Activated CD4-positive, alpha-beta memory T cell treated with anti-CD3 and anti-CD28 coated beads, Interleukin-2, amount 10 ng/mL, durations not matched to agents 7 days and 5 days (primary cell): ENCODE data around the gene CCR1. TPM values are rescaled to one million over a fixed set of nuclear protein-coding genes. Genes with fewer than 3 reads are reported as not detected.
"Not testable (repeated sequence)": the region's sequence is repeated elsewhere in the genome, so short reads cannot be mapped to it uniquely, and the experiment has no call there.

Experiments
- CTCF ChIA-PET: fragments of 350-600 bp; sonication (Branson Sonifier 250); formaldehyde crosslinking; loops from one replicate; lab custom pipeline; 2021; ENCODE audit warnings: antibody characterized with exemption, inconsistent platforms; lab: Charles Lee
- POLR2A ChIA-PET: fragments of 350-600 bp; sonication (Branson Sonifier 250); formaldehyde crosslinking; loops from one replicate; lab custom pipeline; 2021; ENCODE audit warnings: antibody characterized with exemption; lab: Charles Lee
- DNase-seq: peaks from one replicate; pipeline ENCODE4 v3.0.0-alpha.2; 2020
- H3K27ac Mint-ChIP-seq: one replicate; pipeline ENCODE4 v1.8.0; 2021; ENCODE audit warnings: mild to moderate bottlenecking, mixed read lengths
- H3K27me3 Mint-ChIP-seq: one replicate; pipeline ENCODE4 v1.8.0; 2021; ENCODE audit warnings: mixed read lengths
- H3K36me3 Mint-ChIP-seq: one replicate; pipeline ENCODE4 v1.8.0; 2021; ENCODE audit warnings: low read depth, mixed read lengths
- H3K4me1 Mint-ChIP-seq: one replicate; pipeline ENCODE4 v1.8.0; 2021; ENCODE audit warnings: mixed read lengths
- H3K4me3 Mint-ChIP-seq: one replicate; pipeline ENCODE4 v1.8.0; 2021; ENCODE audit warnings: mild to moderate bottlenecking, mixed read lengths
- H3K9me3 Mint-ChIP-seq: one replicate; pipeline ENCODE4 v1.8.0; 2021; ENCODE audit warnings: mixed read lengths
- total RNA-seq, 2 experiments: library from RNA; stranded (reverse); gene quantifications; one replicate each; pipeline ENCODE4 v1.2.3, GENCODE V29; 2021

Gene CCR1
- total RNA-seq, 2 experiments from 2014 or later: 20.0 to 20.7 TPM

DNA sequence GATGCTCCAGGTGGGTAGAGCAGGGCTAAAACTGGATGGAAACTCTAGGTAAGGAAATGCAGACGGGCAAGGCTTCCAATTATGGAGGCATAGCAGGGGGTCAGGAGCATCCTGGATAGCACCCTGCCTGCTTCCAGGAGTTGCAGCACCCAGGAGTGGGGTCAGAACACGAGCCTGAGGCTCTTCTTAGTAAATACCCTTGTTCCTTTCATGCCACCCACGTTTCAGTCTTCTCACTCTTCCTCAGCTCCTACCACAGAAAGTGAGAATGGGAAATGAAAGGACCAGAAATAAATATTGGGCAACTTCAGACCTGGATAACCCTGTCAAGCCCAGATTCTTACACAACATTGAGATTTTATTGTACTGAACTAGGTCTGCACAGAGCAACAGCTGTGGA lies 16.4 kb downstream of the CCR1 start:
- no peak overlapping the region for H3K27ac Mint-ChIP-seq
- H3K27me3 Mint-ChIP-seq: peaks cover 24% of the 10 kb centered on the region
- peaks cover 31% of the 10 kb centered on the region for H3K9me3 Mint-ChIP-seq
- ChIA-PET POLR2A (interaction anchor here (1.1 to 1.4 kb wide), 2 partner anchors 9 to 16 kb away, joined by 3 read pairs; partner anchors contain the start of gene CCR1), CTCF (no interaction called here)
- DNase-seq: no peak
- H3K36me3 Mint-ChIP-seq: peaks cover 31% of the 10 kb centered on the region
- peaks cover 16% of the 10 kb centered on the region for H3K4me1 Mint-ChIP-seq
- H3K4me3 Mint-ChIP-seq: no peak overlapping the region

DNA sequence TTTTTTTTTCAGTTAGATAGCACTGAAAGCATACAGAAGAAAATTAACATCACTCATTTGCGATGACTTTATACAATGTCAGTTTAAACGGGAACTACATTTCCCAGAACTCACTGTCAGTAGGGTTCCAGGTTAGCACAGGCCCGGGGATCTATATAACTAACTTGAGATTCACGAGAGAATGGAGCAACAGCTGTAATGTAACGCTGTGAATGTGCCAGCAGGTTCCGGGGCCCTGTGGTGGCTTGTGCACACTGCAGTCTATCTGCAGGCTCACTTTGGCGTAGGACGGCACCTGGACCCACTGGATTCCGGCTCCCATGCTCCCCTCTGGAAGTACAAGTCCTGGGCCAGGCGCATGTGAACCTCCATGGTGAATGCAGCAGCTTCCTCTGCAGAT lies 19.4 kb downstream of the CCR1 start:
- ChIA-PET POLR2A (no interaction called here), CTCF (interaction anchor here (1.0 to 1.3 kb wide), 2 partner anchors 180 to 181 kb away, joined by 3 read pairs; no protein-coding TSS in a partner anchor)

DNA sequence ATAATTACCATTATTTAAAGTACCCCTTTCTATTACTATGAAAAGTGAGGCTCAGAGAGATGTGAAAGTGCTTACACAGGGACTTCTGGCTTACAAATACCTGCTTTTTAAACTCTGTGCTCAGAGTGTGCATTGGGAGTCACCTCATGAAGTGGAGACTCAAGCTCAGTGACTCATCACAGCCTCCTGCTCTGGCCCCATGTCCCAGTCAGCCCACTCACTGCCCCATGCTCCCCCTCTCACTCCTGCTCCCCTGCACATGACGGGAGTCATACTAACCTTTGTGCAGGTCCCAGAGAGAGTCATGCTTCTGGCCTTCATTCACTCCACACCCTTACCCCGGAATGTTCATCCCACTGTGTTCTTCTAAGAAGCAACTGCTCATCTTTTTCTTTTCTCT lies 20.2 kb downstream of the CCR1 start:
- CTCF ChIA-PET: interaction anchor here (0.5 to 1.2 kb wide), 2 partner anchors 110 to 112 kb away, joined by 3 to 5 read pairs; no protein-coding TSS in a partner anchor
- Mint-ChIP-seq H3K36me3 (peaks cover 10% of the 10 kb centered on the region), H3K4me1 (peaks cover 31% of the 10 kb centered on the region), H3K4me3 (no peak overlapping the region), H3K27ac (peak overlapping the region; percentile 5), H3K27me3 (peaks cover 16% of the 10 kb centered on the region), H3K9me3 (peaks cover 11% of the 10 kb centered on the region)
- DNase-seq: no peak
- POLR2A ChIA-PET: interaction anchor here (1.1 to 1.6 kb wide), 2 partner anchors 70 to 182 kb away, joined by 3 to 5 read pairs; no protein-coding TSS in a partner anchor

More for the DNA sequence above, 19.4 kb downstream of the CCR1 start:
- H3K36me3 Mint-ChIP-seq: peaks cover 16% of the 10 kb centered on the region
- H3K4me3 Mint-ChIP-seq: no peak overlapping the region
- H3K27me3 Mint-ChIP-seq: peaks cover 23% of the 10 kb centered on the region
- H3K9me3 Mint-ChIP-seq: peaks cover 18% of the 10 kb centered on the region
- H3K4me1 Mint-ChIP-seq: peaks cover 31% of the 10 kb centered on the region
- H3K27ac Mint-ChIP-seq: no peak overlapping the region
- no peak for DNase-seq

DNA sequence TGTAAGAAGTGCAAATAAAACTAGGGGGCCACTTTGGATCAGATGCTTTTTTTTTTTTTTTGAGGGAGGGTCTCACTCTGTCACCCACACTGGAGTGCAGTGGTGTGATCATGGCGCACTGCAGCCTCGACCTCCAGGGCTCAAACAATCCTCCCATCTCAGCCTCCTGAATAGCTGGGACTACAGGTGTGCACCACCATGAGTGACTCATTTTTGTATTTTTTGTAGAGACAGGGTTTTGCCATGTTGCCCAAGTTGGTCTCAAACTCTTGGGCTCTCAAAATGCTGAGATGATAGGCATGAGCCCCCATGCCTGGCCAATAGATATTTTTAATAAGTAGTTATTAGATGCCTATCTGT lies 20.8 kb downstream of the CCR1 start:
- CTCF ChIA-PET: interaction anchor here (1.2 to 2.0 kb wide), 3 partner anchors 21 to 191 kb away, joined by 3 to 8 read pairs (median 5); partner anchors contain the start of gene CCR1
- DNase-seq: no peak
- Mint-ChIP-seq H3K36me3 (peaks cover 8% of the 10 kb centered on the region), H3K4me3 (no peak overlapping the region), H3K27me3 (peaks cover 17% of the 10 kb centered on the region), H3K27ac (peak overlapping the region; percentile 44), H3K4me1 (peaks cover 31% of the 10 kb centered on the region), H3K9me3 (peaks cover 9% of the 10 kb centered on the region)
- POLR2A ChIA-PET: interaction anchor here (0.9 to 1.6 kb wide), 5 partner anchors 70 to 184 kb away, joined by 3 to 6 read pairs (median 3); no protein-coding TSS in a partner anchor

DNA sequence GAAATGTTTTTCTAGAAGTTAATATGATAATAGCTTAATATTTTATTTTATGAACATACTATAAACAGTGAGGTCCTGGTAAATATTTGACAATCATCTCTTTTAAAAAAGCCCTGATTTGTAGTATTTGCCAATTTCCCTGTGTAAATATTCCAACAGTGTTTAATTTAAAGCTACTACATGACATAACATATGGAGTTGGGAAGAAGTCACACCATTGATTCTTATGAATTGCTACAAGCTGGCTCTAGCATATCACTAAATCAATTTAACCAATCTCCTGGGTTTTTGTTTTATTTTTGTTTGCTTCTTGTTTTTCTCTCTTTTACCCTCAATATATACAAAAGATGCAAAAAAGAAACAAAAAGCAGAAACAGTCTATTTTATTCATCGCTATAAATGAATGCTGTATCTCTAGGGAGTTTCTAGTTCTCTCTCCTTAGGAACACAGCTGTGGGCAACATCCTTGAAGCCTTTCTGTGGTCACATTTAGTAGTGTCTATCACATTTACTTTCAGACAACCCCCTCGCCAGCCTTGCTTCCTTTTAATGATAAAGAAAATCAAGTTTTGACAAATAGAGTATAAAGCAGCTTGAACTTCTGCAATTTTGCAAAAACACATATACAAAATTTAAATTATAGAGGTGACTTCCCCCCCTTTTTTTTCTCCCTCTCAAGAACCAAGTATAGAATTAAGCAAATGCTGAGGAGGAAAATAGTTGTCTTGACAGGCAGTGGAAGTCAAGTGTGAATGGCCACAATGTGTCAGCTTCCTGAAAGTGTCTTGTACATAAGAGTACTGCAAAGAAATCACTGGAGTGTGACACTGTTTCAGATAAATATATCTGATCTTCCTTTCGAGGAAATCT lies 21.4 kb downstream of the CCR1 start:
- H3K4me3 Mint-ChIP-seq: no peak overlapping the region
- peaks cover 14% of the 10 kb centered on the region for H3K27me3 Mint-ChIP-seq
- ChIA-PET CTCF (interaction anchor here (0.8 to 2.0 kb wide), 5 partner anchors 20 to 191 kb away, joined by 3 to 8 read pairs (median 3); partner anchors contain the start of gene CCR1), POLR2A (interaction anchor here (0.9 to 1.6 kb wide), 5 partner anchors 69 to 185 kb away, joined by 3 to 6 read pairs (median 3); no protein-coding TSS in a partner anchor)
- H3K27ac Mint-ChIP-seq: peak overlapping the region; percentile 44
- H3K9me3 Mint-ChIP-seq: peaks cover 5% of the 10 kb centered on the region
- peaks cover 31% of the 10 kb centered on the region for H3K4me1 Mint-ChIP-seq
- DNase-seq: peak; percentile 32
- H3K36me3 Mint-ChIP-seq: peaks cover 8% of the 10 kb centered on the region

DNA sequence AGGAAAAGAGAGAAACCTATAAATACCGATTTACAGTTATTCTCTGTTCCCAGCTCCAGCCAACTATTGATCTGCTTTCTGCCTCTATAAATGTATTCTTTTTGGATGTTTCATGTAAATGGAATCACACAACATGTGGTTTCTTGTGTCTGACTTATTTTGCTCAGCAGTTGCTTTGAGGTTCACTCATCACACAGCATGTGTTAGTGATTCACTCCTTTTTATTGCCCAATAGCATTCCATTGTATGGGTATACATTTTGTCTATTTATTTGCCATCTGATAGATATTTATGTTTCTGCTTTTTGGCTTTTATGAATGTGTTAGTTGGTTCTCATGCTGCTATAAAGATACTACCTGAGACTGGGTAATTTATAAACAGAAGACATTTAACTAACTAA lies 23.6 kb downstream of the CCR1 start:
- ChIA-PET CTCF (interaction anchor here (0.7 kb wide), 1 partner anchor 839 kb away, joined by 3 read pairs; no protein-coding TSS in a partner anchor), POLR2A (no interaction called here)
- Mint-ChIP-seq H3K4me3 (no peak overlapping the region), H3K36me3 (no peaks in the 10 kb centered on the region), H3K9me3 (no peaks in the 10 kb centered on the region), H3K27ac (no peak overlapping the region), H3K4me1 (peaks cover 31% of the 10 kb centered on the region), H3K27me3 (peaks cover 6% of the 10 kb centered on the region)
- DNase-seq: no peak

DNA sequence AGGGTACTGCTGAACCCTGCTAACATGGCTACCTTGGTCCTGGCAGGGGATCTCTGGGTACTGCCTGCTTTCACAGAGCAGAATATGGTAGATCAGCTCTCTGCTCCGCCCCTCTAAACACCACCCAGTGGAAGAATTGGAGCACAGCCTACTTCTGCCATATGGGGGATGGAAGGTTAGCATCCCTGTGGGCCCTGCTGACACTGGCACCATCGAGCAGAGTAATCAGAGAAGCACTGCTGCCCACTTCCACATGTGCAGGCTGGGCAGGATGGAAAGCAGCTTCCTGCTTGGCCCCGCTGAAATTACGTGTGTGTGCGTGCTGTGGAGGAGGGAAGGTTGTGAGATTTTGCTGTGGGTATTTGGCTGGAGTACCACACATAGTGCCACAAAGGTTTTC lies 24.8 kb downstream of the CCR1 start:
- no peak overlapping the region for H3K27ac Mint-ChIP-seq
- H3K4me1 Mint-ChIP-seq: peaks cover 31% of the 10 kb centered on the region
- no peak for DNase-seq
- no peaks in the 10 kb centered on the region for H3K36me3 Mint-ChIP-seq
- CTCF ChIA-PET: no interaction called here
- H3K9me3 Mint-ChIP-seq: no peaks in the 10 kb centered on the region
- POLR2A ChIA-PET: no interaction called here
- H3K27me3 Mint-ChIP-seq: peaks cover 16% of the 10 kb centered on the region
- H3K4me3 Mint-ChIP-seq: no peak overlapping the region

DNA sequence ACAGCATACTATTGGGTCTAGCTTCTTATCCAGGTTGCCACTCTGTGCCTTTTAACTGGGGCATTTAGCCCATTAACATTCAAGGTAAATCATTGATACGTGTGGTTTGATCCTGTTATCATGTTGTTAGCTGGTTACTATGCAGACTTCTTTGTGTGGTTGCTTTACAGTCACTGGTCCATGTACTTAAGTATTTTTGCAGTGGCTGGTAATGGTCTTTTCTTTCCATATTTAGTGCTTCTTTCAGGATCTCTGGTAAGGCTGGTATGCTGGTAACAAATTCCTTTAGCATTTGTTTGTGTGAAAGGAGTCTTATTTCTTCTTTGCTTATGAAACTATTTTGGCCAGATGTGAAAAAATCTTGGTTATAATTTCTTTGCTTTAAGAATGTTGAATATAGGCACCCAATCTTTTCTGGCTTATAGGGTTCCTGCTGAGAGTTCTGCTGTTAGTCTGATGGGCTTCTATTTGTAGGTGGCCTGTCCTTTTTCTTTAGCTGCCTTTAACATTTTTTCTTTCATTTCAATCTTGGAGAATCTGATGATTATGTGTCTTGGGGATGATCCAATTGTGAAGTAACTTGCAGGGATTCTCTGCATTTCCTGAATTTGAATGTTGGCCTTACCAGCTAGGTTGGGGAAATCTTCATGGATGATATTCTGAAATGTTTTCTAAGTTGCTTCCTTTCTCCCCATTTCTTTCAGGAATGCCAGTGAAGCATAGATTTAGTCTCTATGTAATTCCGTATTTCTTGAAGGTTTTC lies 39.3 kb downstream of the CCR1 start:
- Mint-ChIP-seq H3K27ac (no peak overlapping the region), H3K9me3 (peaks cover 29% of the 10 kb centered on the region), H3K27me3 (peaks cover 62% of the 10 kb centered on the region), H3K36me3 (peaks cover 24% of the 10 kb centered on the region), H3K4me3 (no peak overlapping the region), H3K4me1 (no peaks in the 10 kb centered on the region)
- DNase-seq: no peak
- POLR2A ChIA-PET: no interaction called here
- CTCF ChIA-PET: no interaction called here

DNA sequence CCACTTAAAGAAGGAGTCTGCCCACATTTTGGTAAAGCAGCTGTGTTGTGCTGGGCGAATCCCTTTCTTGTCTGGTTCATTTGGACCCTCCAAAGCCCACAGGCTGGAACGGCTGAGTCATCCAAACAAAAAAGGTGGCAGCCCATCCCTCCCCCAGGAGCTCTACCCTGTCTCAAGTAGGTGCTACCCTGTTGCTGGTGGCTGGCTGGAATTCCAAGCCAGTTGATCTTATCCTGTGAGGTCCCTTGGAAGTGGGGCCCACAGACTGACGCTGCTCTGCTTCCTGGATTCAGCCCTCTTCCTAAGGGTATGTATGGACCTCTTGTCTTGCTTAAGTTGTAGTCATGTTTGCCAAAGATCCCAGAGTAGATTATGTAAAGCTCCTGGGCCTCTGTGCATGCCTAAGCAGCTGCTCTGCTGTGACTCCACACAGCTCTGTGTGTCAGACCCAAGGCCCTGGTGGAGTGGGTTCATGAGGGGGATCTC lies 44.5 kb downstream of the CCR1 start:
- ChIA-PET POLR2A (no interaction called here), CTCF (no interaction called here)
- Mint-ChIP-seq H3K36me3 (peaks cover 22% of the 10 kb centered on the region), H3K4me3 (no peak overlapping the region), H3K9me3 (peaks cover 22% of the 10 kb centered on the region), H3K4me1 (no peaks in the 10 kb centered on the region), H3K27ac (no peak overlapping the region), H3K27me3 (peaks cover 57% of the 10 kb centered on the region)
- DNase-seq: no peak

DNA sequence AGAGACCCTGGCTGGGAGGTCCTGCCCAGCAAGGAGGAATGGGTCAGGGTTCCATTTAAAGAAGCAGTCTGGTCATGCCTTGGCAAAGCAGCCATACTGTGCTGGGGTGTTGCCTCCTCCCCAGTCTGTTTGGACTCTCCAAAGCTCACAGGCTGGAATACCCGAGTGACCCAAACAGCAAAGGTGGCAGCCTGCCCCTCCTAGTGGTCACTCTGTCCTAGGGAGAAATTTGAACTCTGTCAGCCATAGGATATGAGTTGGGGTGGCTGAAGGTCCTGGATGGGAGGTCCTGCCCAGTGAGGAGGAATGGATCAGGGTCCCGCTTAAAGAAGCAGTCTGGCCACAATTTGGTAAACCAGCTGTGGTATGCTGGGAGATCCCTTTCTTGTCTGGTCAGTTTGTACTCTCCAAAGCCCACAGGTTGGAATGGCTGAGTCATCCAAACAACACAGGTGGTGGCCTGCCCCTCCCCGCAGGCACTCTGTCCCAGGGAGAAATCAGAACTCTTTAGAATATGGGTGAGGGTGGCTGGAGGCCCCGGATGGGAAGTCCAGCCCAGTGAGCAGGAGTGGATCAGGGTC lies 45.0 kb downstream of the CCR1 start:
- Mint-ChIP-seq H3K4me1 (no peaks in the 10 kb centered on the region), H3K27me3 (peaks cover 58% of the 10 kb centered on the region)
- CTCF ChIA-PET: no interaction called here

DNA sequence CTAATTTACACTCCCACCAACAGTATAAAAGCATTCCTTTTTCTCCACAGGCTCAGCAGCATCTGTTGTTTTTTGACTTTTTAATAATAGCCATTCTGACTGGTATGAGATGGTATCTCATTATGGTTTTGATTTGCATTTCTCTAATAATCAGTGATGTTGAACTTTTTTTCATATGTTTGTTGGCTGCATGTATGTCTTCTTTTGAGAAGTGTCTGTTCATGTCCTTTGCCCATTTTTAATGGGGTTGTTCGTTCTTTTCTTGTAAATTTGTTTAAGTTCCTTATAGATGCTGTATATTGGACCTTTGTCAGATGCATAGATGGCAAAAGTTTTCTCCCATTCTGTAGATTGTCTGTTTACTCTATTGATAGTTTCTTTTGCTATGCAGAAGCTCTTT lies 50.4 kb downstream of the CCR1 start:
- CTCF ChIA-PET, POLR2A ChIA-PET, DNase-seq, H3K4me1 Mint-ChIP-seq, H3K36me3 Mint-ChIP-seq, H3K27ac Mint-ChIP-seq, H3K9me3 Mint-ChIP-seq, H3K4me3 Mint-ChIP-seq: not testable (repeated sequence)
- H3K27me3 Mint-ChIP-seq: peaks cover 44% of the 10 kb centered on the region

More for the DNA sequence above, 45.0 kb downstream of the CCR1 start:
- no peak overlapping the region for H3K27ac Mint-ChIP-seq
- POLR2A ChIA-PET: no interaction called here
- no peak overlapping the region for H3K4me3 Mint-ChIP-seq
- peaks cover 17% of the 10 kb centered on the region for H3K9me3 Mint-ChIP-seq
- peaks cover 18% of the 10 kb centered on the region for H3K36me3 Mint-ChIP-seq
- no peak for DNase-seq

DNA sequence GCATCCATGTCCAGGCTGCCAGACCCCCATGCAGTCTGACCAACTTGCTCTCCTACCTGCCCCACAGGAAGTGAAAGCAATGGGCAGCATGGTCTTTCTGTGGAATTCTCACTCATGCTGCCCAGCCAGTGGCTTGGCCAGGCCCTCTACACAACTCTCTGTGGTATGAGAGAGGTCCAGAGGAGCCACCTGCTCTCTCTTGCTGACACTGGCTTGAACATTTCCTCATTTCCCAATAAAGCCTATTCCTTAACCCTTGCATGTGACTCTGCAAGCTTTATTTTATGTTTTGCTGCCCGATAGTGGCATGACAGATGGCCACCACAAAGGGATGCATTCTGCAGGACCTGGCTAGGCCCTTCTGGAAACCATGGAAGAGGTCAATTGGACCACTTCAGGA lies 53.8 kb downstream of the CCR1 start:
- CTCF ChIA-PET: no interaction called here
- peaks cover 20% of the 10 kb centered on the region for H3K27me3 Mint-ChIP-seq

More for the DNA sequence above, 53.8 kb downstream of the CCR1 start:
- no peaks in the 10 kb centered on the region for H3K36me3 Mint-ChIP-seq
- no peak for DNase-seq
- H3K27ac Mint-ChIP-seq: no peak overlapping the region
- no peak overlapping the region for H3K4me3 Mint-ChIP-seq
- peaks cover 2% of the 10 kb centered on the region for H3K9me3 Mint-ChIP-seq
- H3K4me1 Mint-ChIP-seq: peaks cover 9% of the 10 kb centered on the region
- POLR2A ChIA-PET: no interaction called here
